Left ventricle myocardium inferior (tissue), 1 donor: Measurements from ENCODE around the gene SLCO2B1. TPM values are rescaled to one million over a fixed set of nuclear protein-coding genes. Genes with fewer than 3 reads are reported as not detected.

Experiments
- DNase-seq: peaks from one replicate; pipeline ENCODE4 v3.0.0-alpha.2; 2020
- H3K27ac ChIP-seq: fragments of 200-600 bp; replicated peaks from 2 replicates; pipeline ENCODE4 v1.8.0; 2021
- H3K27me3 ChIP-seq: fragments of 200-600 bp; 2 replicates; pipeline ENCODE4 v1.8.0; 2021; ENCODE audit warnings: low read depth
- H3K36me3 ChIP-seq: fragments of 200-600 bp; 2 replicates; pipeline ENCODE4 v1.8.0; 2021
- H3K4me1 ChIP-seq: fragments of 200-600 bp; 2 replicates; pipeline ENCODE4 v1.8.0; 2021
- H3K4me3 ChIP-seq: fragments of 200-600 bp; 2 replicates; pipeline ENCODE4 v1.8.0; 2021; ENCODE audit warnings: mild to moderate bottlenecking, moderate library complexity
- H3K9me3 ChIP-seq: fragments of 200-600 bp; replicated peaks from 2 replicates; pipeline ENCODE4 v1.8.0; 2021
- CTCF ChIP-seq: fragments of 200-600 bp; IDR thresholded peaks from 2 replicates; pipeline ENCODE4 v1.8.0; 2021; ENCODE audit warnings: antibody characterized with exemption, mild to moderate bottlenecking, borderline replicate concordance
- intact Hi-C: fragments of 100-400 bp; cut with micrococcal nuclease; formaldehyde crosslinking; loops from one replicate; pipeline ENCODE4 v1.11.0; 2022
- total RNA-seq: library from RNA; stranded (reverse); fragmentation: NEBNext Ultra II Directional; extraction: Animal tissue kit (Norgen Biotek cat#: 25700); gene quantifications from one replicate; pipeline ENCODE4 v1.2.1, GENCODE V29; 2021
- donor health status: DM: no; HTN: yes; CAD: no; lungs with severe emphysema.

The SLCO2B1 gene
- total RNA-seq, 1 donor from 2014 or later = 22.7 TPM

DNA sequence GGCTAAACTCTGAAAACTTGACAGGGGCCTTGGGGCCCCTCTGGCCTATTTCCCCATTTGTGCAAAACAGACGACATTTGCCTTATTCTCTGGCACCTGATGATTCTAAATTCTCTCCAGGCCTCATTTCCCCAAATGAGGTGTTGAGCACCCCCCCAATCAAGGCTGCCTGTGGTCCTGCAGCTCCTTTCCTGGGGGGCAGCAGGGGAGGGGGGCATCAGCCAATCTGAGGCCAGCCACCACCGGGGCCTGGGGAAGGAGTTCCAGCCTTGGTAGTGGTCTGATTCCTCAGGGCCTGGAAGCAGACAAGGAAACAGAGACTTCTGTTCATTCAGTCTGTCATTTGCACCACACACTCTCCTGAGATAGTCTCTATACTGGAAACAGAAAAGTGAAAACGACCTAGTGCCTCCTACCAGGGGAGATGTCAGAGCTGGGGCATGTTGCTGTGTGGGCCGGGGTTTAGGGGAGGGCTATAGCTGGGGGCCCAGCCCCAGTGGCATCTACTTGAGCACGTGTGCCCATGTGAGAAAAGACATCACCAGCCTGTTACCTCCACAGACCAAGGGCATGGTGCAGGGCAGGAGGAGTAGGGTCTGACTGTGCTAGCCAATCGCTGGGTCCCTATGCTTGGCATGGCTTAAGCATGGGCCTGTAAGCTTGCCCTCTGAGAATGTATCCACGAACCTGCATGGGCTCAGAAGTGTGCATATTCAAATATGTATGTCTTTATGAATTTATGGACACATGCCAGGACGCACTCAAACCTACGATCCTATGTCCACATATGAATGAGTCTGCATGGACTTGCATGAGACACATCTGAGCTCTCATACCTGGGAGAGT, 87.9 kb downstream of the SLCO2B1 start:
- no peak for DNase-seq
- no peak for TF ChIP-seq CTCF
- intact Hi-C loops = no loop called here
- Histone ChIP-seq H3K27ac (no peak overlapping the region), H3K27me3 (peaks cover 89% of the 10 kb centered on the region), H3K9me3 (no peaks in the 10 kb centered on the region), H3K4me1 (peaks cover 19% of the 10 kb centered on the region), H3K36me3 (no peaks in the 10 kb centered on the region), H3K4me3 (no peak overlapping the region)

DNA sequence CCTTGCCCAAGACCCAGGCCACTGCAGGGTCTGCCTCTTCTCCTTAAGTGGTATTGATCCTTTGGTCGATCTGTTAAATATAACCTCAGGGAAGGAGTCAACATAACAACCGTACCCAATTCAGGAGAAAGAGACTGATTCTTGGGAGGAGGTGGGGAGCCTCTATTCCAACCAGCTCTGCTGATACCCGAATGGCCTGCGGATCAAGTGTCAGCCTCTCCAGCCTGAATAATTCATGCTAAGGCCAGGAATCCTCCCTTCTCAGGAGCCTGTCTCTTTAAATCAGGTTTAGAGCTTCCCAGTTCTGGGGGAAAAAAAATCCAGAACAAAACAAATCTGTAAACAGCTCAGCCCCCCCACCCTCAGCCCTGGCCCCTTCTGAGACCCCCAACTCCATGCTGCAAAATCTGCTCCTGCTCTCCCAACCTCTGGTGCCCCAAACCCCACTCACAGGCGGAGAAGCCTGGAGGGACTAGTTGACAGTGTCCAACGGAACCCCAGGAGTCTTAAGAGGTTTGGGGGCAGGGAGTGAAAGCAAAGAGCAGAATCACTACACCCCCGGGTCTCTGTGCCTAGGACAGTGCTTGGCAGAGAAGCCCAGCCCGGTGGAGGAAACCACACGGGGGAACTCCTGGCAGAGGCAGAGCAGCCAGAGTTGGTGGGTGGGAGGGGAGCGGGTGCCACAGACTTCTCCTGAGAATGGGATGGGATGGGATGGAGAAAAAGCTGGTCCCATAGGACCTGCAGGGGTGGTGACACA, 88.8 kb downstream of the SLCO2B1 start:
- intact Hi-C loops = loop anchor here (10.0 kb wide), 1 partner anchor 215 kb away; no protein-coding TSS in a partner anchor
- DNase-seq = no peak
- TF ChIP-seq CTCF = no peak
- Histone ChIP-seq H3K4me1 (peaks cover 19% of the 10 kb centered on the region), H3K36me3 (no peaks in the 10 kb centered on the region), H3K27ac (no peak overlapping the region), H3K9me3 (no peaks in the 10 kb centered on the region), H3K27me3 (peaks cover 89% of the 10 kb centered on the region), H3K4me3 (no peak overlapping the region)

- Histone ChIP-seq H3K4me1 (peaks cover 19% of the 10 kb centered on the region), H3K9me3 (no peaks in the 10 kb centered on the region), H3K36me3 (no peaks in the 10 kb centered on the region), H3K27ac (no peak within 1 kb of the TSS), H3K4me3 (peak within 1 kb of the TSS; percentile 61), H3K27me3 (peaks cover 89% of the 10 kb centered on the region)
- TF ChIP-seq CTCF = no peak
- intact Hi-C loops = loop anchor here (10.0 kb wide), 1 partner anchor 216 kb away; no protein-coding TSS in a partner anchor
- DNase-seq = no peak
Measured at GRCh38 chr11:75240311-75241035, 89.6 kb downstream of the SLCO2B1 start, which contains the start of gene TPBGL. Gene TPBGL, plus strand, starts transcription at chr11:75240774. Its CDS starts 276 bp downstream, at chr11:75241050.

- no peaks in the 10 kb centered on the region for H3K36me3 ChIP-seq
- no peak overlapping the region for H3K27ac ChIP-seq
- H3K4me3 ChIP-seq = peak overlapping the region; percentile 61
- H3K4me1 ChIP-seq = peaks cover 19% of the 10 kb centered on the region
- peaks cover 87% of the 10 kb centered on the region for H3K27me3 ChIP-seq
- H3K9me3 ChIP-seq = no peaks in the 10 kb centered on the region
- intact Hi-C loops = loop anchor here (10.0 kb wide), 1 partner anchor 216 kb away; no protein-coding TSS in a partner anchor
- peak; percentile 95 for TF ChIP-seq CTCF
- DNase-seq = peak; percentile 83
Measured at GRCh38 chr11:75241036-75241905, 90.4 kb downstream of the SLCO2B1 start.
